GM12873 (cell line): ENCODE data around the gene ERBB2.

Experiments used
- TF ChIP-seq, protein P1 (sequence below): IDR thresholded peaks from 2 replicates; pipeline ENCODE4 v1.5.1; 2012; ENCODE audit warnings: low read depth, mild to moderate bottlenecking, moderate library complexity, low read length, control low read depth; ENCODE audit not compliant: insufficient read depth; ENCODE audit errors: missing control alignments

The ERBB2 gene

DNA sequence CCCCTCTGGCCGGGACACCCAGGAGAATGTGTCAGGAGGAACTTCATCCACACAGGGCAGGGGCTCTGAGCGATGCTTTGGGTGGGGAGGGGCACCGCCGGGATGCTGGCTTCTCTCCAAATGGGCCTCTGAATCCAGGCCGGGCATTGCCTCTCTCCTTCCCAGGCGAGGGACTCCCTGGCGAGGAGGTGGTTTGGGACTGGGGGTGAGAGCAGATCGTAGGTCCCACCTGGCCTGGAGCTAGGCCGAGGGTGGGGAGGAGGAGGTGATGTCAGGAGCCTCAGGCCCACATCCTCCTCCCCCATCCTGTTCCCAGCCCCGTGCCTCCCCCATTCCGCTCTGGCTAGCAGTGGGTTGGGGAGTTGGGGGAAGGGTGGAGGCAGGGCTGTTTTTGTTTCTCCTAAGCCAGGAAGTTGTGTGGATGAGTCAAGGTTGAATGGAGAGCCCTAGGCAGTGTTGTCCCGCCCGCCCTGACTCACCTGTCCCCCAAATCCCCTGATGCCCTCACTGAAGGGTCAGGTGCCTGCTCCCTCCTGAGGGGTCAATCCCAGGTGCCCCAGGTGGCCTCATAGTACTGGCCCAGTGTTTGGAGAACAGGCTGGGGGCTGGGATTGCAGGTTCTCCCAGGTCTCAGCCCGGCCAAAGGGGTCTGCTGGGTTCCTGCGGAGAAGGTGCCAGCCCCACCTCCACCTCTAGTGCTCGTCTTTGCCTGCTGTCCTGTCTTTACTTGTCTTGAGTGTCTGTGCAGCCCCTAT is 40.7 kb downstream of the ERBB2 start:
- TF ChIP-seq, protein P1, sequence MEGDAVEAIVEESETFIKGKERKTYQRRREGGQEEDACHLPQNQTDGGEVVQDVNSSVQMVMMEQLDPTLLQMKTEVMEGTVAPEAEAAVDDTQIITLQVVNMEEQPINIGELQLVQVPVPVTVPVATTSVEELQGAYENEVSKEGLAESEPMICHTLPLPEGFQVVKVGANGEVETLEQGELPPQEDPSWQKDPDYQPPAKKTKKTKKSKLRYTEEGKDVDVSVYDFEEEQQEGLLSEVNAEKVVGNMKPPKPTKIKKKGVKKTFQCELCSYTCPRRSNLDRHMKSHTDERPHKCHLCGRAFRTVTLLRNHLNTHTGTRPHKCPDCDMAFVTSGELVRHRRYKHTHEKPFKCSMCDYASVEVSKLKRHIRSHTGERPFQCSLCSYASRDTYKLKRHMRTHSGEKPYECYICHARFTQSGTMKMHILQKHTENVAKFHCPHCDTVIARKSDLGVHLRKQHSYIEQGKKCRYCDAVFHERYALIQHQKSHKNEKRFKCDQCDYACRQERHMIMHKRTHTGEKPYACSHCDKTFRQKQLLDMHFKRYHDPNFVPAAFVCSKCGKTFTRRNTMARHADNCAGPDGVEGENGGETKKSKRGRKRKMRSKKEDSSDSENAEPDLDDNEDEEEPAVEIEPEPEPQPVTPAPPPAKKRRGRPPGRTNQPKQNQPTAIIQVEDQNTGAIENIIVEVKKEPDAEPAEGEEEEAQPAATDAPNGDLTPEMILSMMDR, result no peak

DNA sequence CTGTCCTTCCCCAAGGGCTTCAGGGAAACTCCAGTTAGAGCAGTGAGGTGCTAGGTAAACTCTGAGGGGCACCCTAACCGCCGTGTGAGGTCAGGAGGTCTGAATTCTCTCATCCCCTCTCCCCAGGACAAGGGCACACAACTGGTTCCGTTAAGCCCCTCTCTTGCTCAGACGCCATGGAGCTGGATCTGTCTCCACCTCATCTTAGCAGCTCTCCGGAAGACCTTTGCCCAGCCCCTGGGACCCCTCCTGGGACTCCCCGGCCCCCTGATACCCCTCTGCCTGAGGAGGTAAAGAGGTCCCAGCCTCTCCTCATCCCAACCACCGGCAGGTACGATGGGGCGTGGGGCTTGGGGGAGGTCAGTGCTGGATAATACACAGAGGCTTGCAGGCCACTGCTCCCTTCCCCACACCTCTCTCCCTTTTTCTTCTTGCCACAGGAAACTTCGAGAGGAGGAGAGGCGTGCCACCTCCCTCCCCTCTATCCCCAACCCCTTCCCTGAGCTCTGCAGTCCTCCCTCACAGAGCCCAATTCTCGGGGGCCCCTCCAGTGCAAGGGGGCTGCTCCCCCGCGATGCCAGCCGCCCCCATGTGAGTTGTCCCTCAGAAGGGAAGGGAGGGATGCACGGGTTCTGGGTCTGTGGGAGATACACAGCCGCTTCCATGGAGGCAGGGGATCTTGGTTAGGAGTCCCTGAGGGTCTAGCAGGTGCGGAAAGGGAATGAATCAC is 42.4 kb downstream of the ERBB2 start:
- TF ChIP-seq, protein P1, result no peak

DNA sequence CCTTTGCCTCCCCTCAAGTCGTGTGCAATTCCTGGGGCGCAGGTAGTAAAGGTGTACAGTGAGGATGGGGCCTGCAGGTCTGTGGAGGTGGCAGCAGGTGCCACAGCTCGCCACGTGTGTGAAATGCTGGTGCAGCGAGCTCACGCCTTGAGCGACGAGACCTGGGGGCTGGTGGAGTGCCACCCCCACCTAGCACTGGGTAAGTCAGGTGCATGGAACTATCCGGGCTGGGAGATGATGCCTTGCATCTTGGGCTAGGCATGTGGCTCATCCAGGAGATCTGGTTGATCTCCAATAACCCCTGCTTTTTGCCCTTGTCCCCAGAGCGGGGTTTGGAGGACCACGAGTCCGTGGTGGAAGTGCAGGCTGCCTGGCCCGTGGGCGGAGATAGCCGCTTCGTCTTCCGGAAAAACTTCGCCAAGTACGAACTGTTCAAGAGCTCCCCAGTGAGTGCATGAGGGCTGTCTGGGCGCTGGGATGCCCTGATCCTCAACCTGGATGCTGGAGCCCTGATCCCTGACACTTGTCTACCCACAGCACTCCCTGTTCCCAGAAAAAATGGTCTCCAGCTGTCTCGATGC is 43.1 kb downstream of the ERBB2 start:
- TF ChIP-seq, protein P1, result no peak

DNA sequence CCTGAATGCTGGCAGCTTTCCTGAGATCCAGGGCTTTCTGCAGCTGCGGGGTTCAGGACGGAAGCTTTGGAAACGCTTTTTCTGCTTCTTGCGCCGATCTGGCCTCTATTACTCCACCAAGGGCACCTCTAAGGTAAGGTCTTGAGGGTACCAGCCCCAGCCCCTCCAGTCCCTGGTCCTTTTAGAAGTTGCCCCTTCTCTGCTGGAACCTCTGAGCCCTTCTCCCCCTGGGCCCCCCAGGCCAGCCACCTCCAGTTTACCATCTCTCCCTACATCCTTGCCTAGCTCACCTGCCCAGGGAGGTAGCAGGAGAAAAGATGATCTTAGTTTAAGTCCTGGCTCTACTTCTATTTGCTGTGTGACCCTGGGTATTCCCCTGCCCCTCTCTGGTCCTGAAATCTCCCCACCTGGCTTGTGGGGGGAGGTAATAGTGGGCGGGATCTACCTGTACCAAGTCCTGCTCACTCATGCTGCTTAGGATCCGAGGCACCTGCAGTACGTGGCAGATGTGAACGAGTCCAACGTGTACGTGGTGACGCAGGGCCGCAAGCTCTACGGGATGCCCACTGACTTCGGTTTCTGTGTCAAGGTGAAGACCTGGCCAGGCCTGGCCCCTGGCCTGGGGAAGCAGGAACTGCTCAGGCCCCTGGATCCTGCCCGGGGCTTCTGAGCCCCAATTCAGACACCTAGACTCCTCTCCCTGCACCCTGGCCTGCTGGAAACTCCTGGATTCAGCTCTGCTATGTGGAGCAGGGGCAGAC is 44.4 kb downstream of the ERBB2 start:
- TF ChIP-seq, protein P1, result no peak

DNA sequence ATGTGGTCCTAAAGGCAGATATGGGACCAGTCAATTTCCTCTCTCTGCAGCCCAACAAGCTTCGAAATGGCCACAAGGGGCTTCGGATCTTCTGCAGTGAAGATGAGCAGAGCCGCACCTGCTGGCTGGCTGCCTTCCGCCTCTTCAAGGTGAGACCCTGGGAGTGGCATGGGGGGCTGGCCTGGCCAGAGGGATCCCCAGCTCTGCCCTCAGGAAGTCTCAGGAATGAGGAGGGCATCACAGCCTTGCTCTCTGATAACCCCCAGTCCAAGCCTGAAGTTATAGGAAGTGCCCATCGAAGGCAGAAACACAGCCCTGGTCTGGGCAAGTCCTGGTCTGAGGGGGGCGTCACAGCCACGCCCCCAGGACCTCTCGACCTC is 45.0 kb downstream of the ERBB2 start:
- TF ChIP-seq, protein P1, result no peak

DNA sequence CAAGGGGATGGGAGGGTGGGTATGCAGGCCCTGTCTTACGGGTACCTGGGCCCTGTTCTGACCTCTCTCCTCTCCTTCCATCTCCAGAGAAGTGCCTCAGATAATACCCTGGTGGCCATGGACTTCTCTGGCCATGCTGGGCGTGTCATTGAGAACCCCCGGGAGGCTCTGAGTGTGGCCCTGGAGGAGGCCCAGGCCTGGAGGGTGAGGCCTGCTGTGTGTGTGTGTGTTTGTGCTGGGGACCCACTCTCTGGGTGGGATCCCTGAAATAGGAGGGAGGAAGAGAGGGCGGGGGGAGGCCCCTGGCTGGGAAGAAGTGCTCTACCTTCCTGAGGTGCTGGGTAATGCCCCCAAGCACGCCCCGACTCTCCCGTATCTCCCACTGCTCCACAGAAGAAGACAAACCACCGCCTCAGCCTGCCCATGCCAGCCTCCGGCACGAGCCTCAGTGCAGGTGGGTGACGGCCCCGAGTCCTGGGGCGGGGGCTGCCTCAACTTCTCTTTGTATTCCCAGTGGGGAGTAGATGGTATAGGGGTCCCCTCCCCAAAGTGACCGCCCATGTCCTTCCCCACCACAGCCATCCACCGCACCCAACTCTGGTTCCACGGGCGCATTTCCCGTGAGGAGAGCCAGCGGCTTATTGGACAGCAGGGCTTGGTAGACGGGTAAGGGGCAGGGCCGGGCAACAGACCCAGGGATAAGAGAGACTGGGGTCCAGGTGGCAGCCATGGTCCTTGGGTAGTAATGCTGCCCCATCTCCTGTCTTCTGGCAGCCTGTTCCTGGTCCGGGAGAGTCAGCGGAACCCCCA is 45.7 kb downstream of the ERBB2 start:
- TF ChIP-seq, protein P1, result no peak
